K562 (cell line): ENCODE data around the gene PRRT1. TPM values are rescaled to one million over a fixed set of nuclear protein-coding genes. Genes with fewer than 3 reads are reported as not detected.

Experiments used
- ATAC-seq: fragments of 200-7000 bp; cut with Tn5 transposase; 3 replicates; pipeline ENCODE4 v1.9.1; 2020; ENCODE audit warnings: moderate library complexity
- BruUV-seq: library from RNA; stranded (reverse); fragments of 400-500 nt; replicated peaks from 2 replicates; lab custom pipeline; 2021; lab: Mats Ljungman, UMichigan
- CTCF ChIA-PET: fragments of 300-600 bp; formaldehyde crosslinking; extraction: SDS; loops from one replicate; lab custom pipeline; 2021; ENCODE audit warnings: low intra/inter-chr PET ratio; lab: Yijun Ruan, JAX
- POLR2A ChIA-PET: fragments of 300-600, 350-650 bp; sonication (Branson Sonifier 250); formaldehyde crosslinking; extraction: SDS; loops from one replicate; lab custom pipeline; 2021; ENCODE audit warnings: antibody characterized with exemption, inconsistent platforms; lab: Yijun Ruan, JAX
- DNase-seq, 4 experiments: peaks; one replicate each; pipeline versions ENCODE4 v3.0.0 to v3.0.0-alpha.2; 2011 to 2018; ENCODE audit warnings: low spot score in 3 of 4, mixed read lengths in 3 of 4; ENCODE audit errors: extremely low read depth in 1 of 4
- FAIRE-seq: peaks from 2 replicates; lab custom pipeline; 2011; peaks lifted over from hg19 to GRCh38; lab: Jason Lieb, UNC
- H2AFZ ChIP-seq: 2 replicates; pipeline ENCODE4 v1.6.0; 2011; ENCODE audit warnings: low read depth, low read length, control low read depth, inconsistent platforms
- H3K27ac ChIP-seq: fragments of 200-600 bp; 3 replicates; pipeline ENCODE4 v1.8.0; 2011; ENCODE audit warnings: low read depth, mild to moderate bottlenecking, control low read depth, inconsistent platforms, low read length, moderate library complexity, mixed read lengths; ENCODE audit errors: extremely low read depth
- H3K27me3 ChIP-seq, 2 experiments: fragments of 300-600 bp in 1 of 2; 2 replicates in 1 of 2; 3 replicates in 1 of 2; pipeline versions ENCODE4 v1.6.0 to v1.8.0; 2011; ENCODE audit warnings: inconsistent platforms in 2 of 2, low read length in 2 of 2, mild to moderate bottlenecking in 1 of 2, mixed read lengths in 1 of 2, moderate library complexity in 1 of 2; ENCODE audit not compliant: control insufficient read depth in 2 of 2, insufficient read depth in 2 of 2
- H3K36me3 ChIP-seq: fragments of 300-600 bp; 3 replicates; pipeline ENCODE4 v1.8.0; 2011; ENCODE audit warnings: mild to moderate bottlenecking, low read length, inconsistent platforms; ENCODE audit not compliant: control insufficient read depth, insufficient read depth
- H3K4me1 ChIP-seq, 2 experiments: fragments of 200-600 bp in 1 of 2; replicated peaks in 1 of 2; 2 replicates in 1 of 2; 3 replicates in 1 of 2; pipeline versions ENCODE4 v1.5.1 to v1.8.0; 2011; ENCODE audit warnings: inconsistent platforms in 2 of 2, low read length in 2 of 2, mild to moderate bottlenecking in 1 of 2, mixed read lengths in 1 of 2, moderate library complexity in 1 of 2; ENCODE audit not compliant: control insufficient read depth in 2 of 2, insufficient read depth in 2 of 2
- H3K4me2 ChIP-seq: 2 replicates; pipeline ENCODE4 v1.6.1; 2011; ENCODE audit warnings: low read length, control low read depth, inconsistent platforms, mixed read lengths; ENCODE audit not compliant: insufficient read depth
- H3K4me3 ChIP-seq: fragments of 200-600 bp; sonication (generic), shearing (Covaris generic); 2 replicates; pipeline ENCODE4 v1.5.1; 2016; ENCODE audit warnings: control low read depth, inconsistent platforms
- H3K79me2 ChIP-seq: fragments of 200-600 bp; 3 replicates; pipeline ENCODE4 v1.8.0; 2011; ENCODE audit warnings: low read length, inconsistent platforms; ENCODE audit not compliant: control insufficient read depth, insufficient read depth
- H3K9ac ChIP-seq, 2 experiments: 2 replicates each; pipeline versions ENCODE4 v1.6.0 to v1.6.1; 2011; ENCODE audit warnings: low read depth in 2 of 2, low read length in 2 of 2, control low read depth in 1 of 2, inconsistent platforms in 1 of 2, mild to moderate bottlenecking in 1 of 2, mixed read lengths in 1 of 2; ENCODE audit not compliant: insufficient read depth in 1 of 2
- H3K9me1 ChIP-seq: one replicate; pipeline ENCODE4 v1.6.0; 2011; ENCODE audit warnings: inconsistent platforms, mild to moderate bottlenecking, low read length, moderate library complexity; ENCODE audit not compliant: control insufficient read depth, insufficient read depth
- H3K9me3 ChIP-seq: replicated peaks from 2 replicates; pipeline ENCODE4 v1.5.1; 2011; ENCODE audit warnings: low read depth, low read length, inconsistent platforms; ENCODE audit not compliant: control insufficient read depth, insufficient read depth
- H4K20me1 ChIP-seq: replicated peaks from 2 replicates; pipeline ENCODE4 v1.6.1; 2011; ENCODE audit warnings: low read length, inconsistent platforms, mixed read lengths; ENCODE audit not compliant: control insufficient read depth, insufficient read depth
- CEBPG ChIP-seq, 3 experiments: fragments of 200-800 bp in 1 of 3; sonication (Bioruptor generic) in 1 of 3; sonication (generic) in 1 of 3; formaldehyde crosslinking in 1 of 3; IDR thresholded peaks in 2 of 3; conservative IDR thresholded peaks in 1 of 3; 2 replicates each; pipeline versions ENCODE4 v1.6.1 to v1.8.0; 2016 to 2022; ENCODE audit warnings: missing compliant biosample characterization in 2 of 3, missing genetic modification characterization in 2 of 3, mild to moderate bottlenecking in 1 of 3, missing genetic modification reagents in 1 of 3
- EGR1 ChIP-seq: fragments of 450-650 bp; conservative IDR thresholded peaks from 2 replicates; pipeline ENCODE4 v1.6.1; 2017; ENCODE audit warnings: mild to moderate bottlenecking
- KLF16 ChIP-seq: IDR thresholded peaks from 2 replicates; pipeline ENCODE4 v1.6.1; 2016; ENCODE audit warnings: antibody characterized with exemption
- MBD1 ChIP-seq: fragments of 250-450 bp; sonication (Bioruptor Pico); IDR thresholded peaks from 2 replicates; pipeline ENCODE4 v1.8.0; 2022; ENCODE audit warnings: inconsistent platforms
- NR1H2 ChIP-seq: sonication (generic); formaldehyde crosslinking; IDR thresholded peaks from 2 replicates; pipeline ENCODE4 v1.4.0; 2020; ENCODE audit warnings: mild to moderate bottlenecking, missing genetic modification reagents
- NR2F6 ChIP-seq: fragments of 450-650 bp; formaldehyde crosslinking; IDR thresholded peaks from 2 replicates; pipeline ENCODE4 v1.4.0; 2020; ENCODE audit warnings: mild to moderate bottlenecking
- POLR2B ChIP-seq: fragments of 450-650 bp; IDR thresholded peaks from 2 replicates; pipeline ENCODE4 v1.6.1; 2018; ENCODE audit warnings: low read depth; ENCODE audit not compliant: partially characterized antibody
- POLR2G ChIP-seq: fragments of 200-400 bp; formaldehyde crosslinking; IDR thresholded peaks from 2 replicates; pipeline ENCODE4 v1.6.1; 2017; ENCODE audit warnings: low read depth, mild to moderate bottlenecking, antibody characterized with exemption, low read length, moderate library complexity
- TCF7L2 ChIP-seq: fragments of 150-350 bp; IDR thresholded peaks from 2 replicates; pipeline ENCODE4 v1.6.1; 2016; ENCODE audit warnings: low read depth, mild to moderate bottlenecking, low read length, moderate library complexity
- TRIM28 ChIP-seq: fragments of 450-650 bp; IDR thresholded peaks from 2 replicates; pipeline ENCODE4 v1.6.1; 2017
- XRCC5 ChIP-seq: fragments of 200-400 bp; formaldehyde crosslinking; IDR thresholded peaks from 2 replicates; pipeline ENCODE4 v1.6.1; 2017; ENCODE audit warnings: low read depth, mild to moderate bottlenecking, low read length
- ZBTB17 ChIP-seq: fragments of 450-650 bp; formaldehyde crosslinking; IDR thresholded peaks from 2 replicates; pipeline ENCODE4 v1.4.0; 2020; ENCODE audit warnings: mild to moderate bottlenecking
- ZNF76 ChIP-seq: fragments of 250-450 bp; sonication (Bioruptor Pico); IDR thresholded peaks from 2 replicates; pipeline ENCODE4 v1.4.0; 2020; ENCODE audit warnings: mild to moderate bottlenecking, moderate library complexity, borderline replicate concordance
- WGBS: fragments of 100-300 bp; shearing (Covaris generic); methylation state at CpG from one replicate; pipeline ENCODE4 v1.1.6; 2016; ENCODE audit warnings: low coverage, mixed read lengths; ENCODE audit not compliant: insufficient coverage; ENCODE audit errors: missing lambda C conversion rate; 5-methylcytosine and 5-hydroxymethylcytosine counted together
- in situ Hi-C: fragments of 300-500 bp; cut with MboI; formaldehyde crosslinking; loops from 4 replicates; pipeline ENCODE4 v1.15.0; 2018; ENCODE audit warnings: inconsistent platforms, mixed read lengths
- intact Hi-C: fragments of 100-400 bp; cut with micrococcal nuclease; formaldehyde crosslinking; loops from 2 replicates; pipeline ENCODE4 v1.14.2; 2022
- polyA plus RNA-seq, 8 experiments: library from polyadenylated mRNA; depleted of rRNA in 4 of 8; stranded (reverse) in 5 of 8; unstranded in 3 of 8; fragments of >200 nt; fragmentation: Nextera tagmentation in 2 of 8; fragmentation: Illumina TruSeq in 1 of 8; extraction: Ambion mirVana in 2 of 8; extraction: Trizol in 1 of 8; gene quantifications; 2 replicates each; pipeline versions ENCODE4 v1.2.1 to v1.2.3, GENCODE V29; 2011 to 2014; ENCODE audit warnings: inconsistent platforms in 1 of 8, missing spikeins in 1 of 8
- total RNA-seq, 7 experiments: library from RNA; depleted of rRNA in 6 of 7; stranded (reverse); fragments of >200 nt in 6 of 7; fragmentation: Illumina TruSeq in 2 of 7; extraction: Trizol in 2 of 7; gene quantifications; 2 replicates each; pipeline versions ENCODE4 v1.2.1 to v1.2.3, GENCODE V29; 2011 to 2021; ENCODE audit warnings: low replicate concordance in 1 of 7
- TF ChIP-seq, protein P1 (sequence below): fragments of 250-450 bp; sonication (Bioruptor Pico); IDR thresholded peaks from 2 replicates; pipeline ENCODE4 v1.5.0; 2021

Gene PRRT1
- total and polyA plus RNA-seq, 9 of the 15 experiments (the other 6 are each of a cell fraction or from before 2014, with no cell fraction given) = 0.14 to 3.5 (median 0.41) TPM

DNA sequence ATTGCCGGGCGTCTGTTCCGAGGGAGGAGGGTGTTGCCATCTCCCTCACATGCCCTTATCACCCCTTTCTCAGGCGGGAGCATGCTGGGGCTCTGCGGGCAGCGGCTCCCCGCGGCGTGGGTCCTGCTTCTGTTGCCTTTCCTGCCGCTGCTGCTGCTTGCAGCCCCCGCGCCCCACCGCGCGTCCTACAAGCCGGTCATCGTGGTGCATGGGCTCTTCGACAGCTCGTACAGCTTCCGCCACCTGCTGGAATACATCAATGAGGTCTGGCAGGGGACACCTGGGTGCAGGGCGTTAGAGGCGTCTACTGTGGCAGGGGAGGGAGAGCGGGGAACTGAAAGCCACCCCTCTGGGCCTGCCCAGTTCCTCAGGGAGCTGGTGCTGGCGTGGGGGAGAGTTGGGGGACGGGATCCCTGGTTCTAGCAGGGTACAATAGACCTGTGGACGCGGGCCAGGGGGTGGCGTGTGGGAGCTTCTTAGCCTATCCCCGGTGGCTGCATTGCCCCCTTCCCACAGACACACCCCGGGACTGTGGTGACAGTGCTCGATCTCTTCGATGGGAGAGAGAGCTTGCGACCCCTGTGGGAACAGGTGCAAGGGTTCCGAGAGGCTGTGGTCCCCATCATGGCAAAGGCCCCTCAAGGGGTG, 2.9 kb upstream of the PRRT1 start:
- peak overlapping the region; percentile 89 for H3K27ac ChIP-seq
- H3K4me1 ChIP-seq = peaks cover 25 to 54% of the 10 kb centered on the region in 2 experiments; a peak in 4 of 5 replicates
- peak overlapping the region; percentile 65 for H3K4me3 ChIP-seq
- peak overlapping the region; percentile 86 for H3K4me2 ChIP-seq
- POLR2A ChIA-PET = interaction anchor here (0.6 to 1.0 kb wide), 5 partner anchors 23 to 327 kb away, joined by 3 to 4 read pairs (median 4); partner anchors contain the start of gene HSPA1B
- peaks cover 40% of the 10 kb centered on the region for H3K36me3 ChIP-seq
- no peaks in the 10 kb centered on the region for H3K9me3 ChIP-seq
- H2AFZ ChIP-seq = peak overlapping the region; percentile 91
- ATAC-seq = peak; percentile 83
- DNase-seq = peak; percentile 83 to 93 (median 84)
- H3K27me3 ChIP-seq = no peaks in the 10 kb centered on the region
- no peaks in the 10 kb centered on the region for H4K20me1 ChIP-seq
- BruUV-seq = TSS peak; percentile 79
- intact Hi-C loops (loop anchor here (1.0 kb wide), 3 partner anchors 24 to 41 kb away; partner anchors contain the start of gene FKBPL), in situ Hi-C loops (no loop called here)
- 2% methylated on average over 34 of the region's 34 CpGs for WGBS
- FAIRE-seq = no peak
- no peaks in the 10 kb centered on the region for H3K9me1 ChIP-seq
- peaks cover 44% of the 10 kb centered on the region for H3K79me2 ChIP-seq
- peak overlapping the region; percentile 86 to 93 for H3K9ac ChIP-seq
- CTCF ChIA-PET = interaction anchor here (1.5 to 4.2 kb wide), 2 partner anchors 36 to 38 kb away, joined by 8 to 51 read pairs; no protein-coding TSS in a partner anchor
- TF ChIP-seq TRIM28 (0 out of 2 replicates have a peak, but pooled peaks have one; percentile 14), NR1H2 (0 out of 2 replicates have a peak, but pooled peaks have one; percentile 76), ZBTB17 (CRISPR knock-in tag) (no peak), XRCC5 (peak; percentile 78; the same call in 1 of the 2 replicates), ZNF76 (no peak), MBD1 (CRISPR knock-in tag) (no peak), EGR1 (peak; percentile 78), NR2F6 (no peak), KLF16 (peak; percentile 67; the same call in 1 of the 2 replicates), POLR2B (no peak), POLR2G (peak; percentile 85), TCF7L2 (0 out of 2 replicates have a peak, but pooled peaks have one; percentile 15), CEBPG (CRISPR knock-in tag; IDR thresholded peaks at IDR 0.05) (no peak), CEBPG (tag; conservative IDR thresholded peaks at IDR 0.05 in 1 of 2, IDR thresholded peaks at IDR 0.05 in 1 of 2) (no peak)
- TF ChIP-seq, protein P1, sequence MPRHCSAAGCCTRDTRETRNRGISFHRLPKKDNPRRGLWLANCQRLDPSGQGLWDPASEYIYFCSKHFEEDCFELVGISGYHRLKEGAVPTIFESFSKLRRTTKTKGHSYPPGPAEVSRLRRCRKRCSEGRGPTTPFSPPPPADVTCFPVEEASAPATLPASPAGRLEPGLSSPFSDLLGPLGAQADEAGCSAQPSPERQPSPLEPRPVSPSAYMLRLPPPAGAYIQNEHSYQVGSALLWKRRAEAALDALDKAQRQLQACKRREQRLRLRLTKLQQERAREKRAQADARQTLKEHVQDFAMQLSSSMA (CRISPR knock-in tag) = peak; percentile 26; the same call in 1 of the 2 replicates
